Superior temporal gyrus (tissue), 1 donor: ENCODE measurements around the gene DNAJC5.
A peak's percentile ranks its signal among the peaks of the same experiment; 100 is the strongest.
"Not testable (repeated sequence)": the region's sequence is repeated elsewhere in the genome, so short reads cannot be mapped to it uniquely, and the experiment has no call there.

Source experiments
- DNase-seq: peaks from one replicate; pipeline ENCODE4 v3.0.0-alpha.2; 2016; ENCODE audit errors: extremely low spot score

Gene DNAJC5

DNA sequence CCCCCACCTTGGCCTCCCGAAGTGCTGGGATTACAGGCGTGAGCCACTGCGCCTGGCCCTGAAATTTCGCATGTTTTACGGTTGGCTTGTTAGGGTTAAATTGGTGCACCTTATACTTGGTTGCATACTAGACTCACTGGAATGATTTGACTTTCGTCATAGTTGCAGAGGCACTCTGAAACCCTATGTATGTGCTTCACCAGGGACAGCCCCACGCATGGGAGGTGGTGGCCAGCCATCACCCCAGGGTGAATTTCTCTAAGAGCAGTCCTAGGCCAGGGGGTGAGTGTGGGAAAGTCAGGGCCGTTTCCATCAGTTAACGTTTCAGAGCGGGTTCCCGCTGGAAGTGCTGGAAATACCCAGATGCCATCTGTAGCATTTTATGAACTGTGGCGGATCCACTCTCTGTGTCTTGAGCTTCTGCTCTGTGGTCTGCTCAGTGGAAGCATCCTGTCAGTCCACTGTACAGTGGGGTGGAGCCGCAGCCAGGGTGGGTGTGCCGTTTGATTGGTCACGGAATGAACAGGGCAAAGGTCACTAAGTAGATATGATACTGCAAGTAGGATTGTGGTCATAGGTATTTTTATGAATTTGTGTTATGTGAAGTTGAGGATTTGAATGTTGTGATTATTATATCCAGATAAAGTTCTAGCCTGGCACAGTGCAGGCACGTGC, 13.2 kb downstream of the DNAJC5 start:
- no peak for DNase-seq

DNA sequence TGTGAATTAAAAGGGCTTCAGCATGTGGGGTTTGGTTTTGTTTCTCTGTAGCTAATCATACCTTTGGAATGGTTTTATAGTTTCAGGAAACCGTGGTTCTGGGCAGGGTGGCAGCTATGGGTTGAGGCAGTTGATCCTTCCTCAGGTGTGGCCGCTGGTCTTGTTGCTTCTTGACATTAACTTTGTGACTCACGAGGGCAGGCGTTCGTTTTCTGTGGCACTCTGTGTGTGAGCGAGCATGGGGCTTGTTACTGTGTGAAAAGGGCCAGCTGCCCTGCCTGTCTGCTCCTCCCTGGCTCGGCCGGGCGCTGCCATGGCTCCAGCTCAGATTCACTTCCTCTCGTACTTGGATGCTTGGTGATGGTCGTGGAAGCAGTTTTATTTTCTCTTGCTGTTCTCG, 16.2 kb downstream of the DNAJC5 start:
- DNase-seq, result no peak

GRCh38 chr20:63913768-63914167, 18.8 kb downstream of the DNAJC5 start:
- DNase-seq, result no peak

- peak; percentile 49 for DNase-seq
These were observed 20.5 kb downstream of the DNAJC5 start for GRCh38 chr20:63915471-63915870.

- DNase-seq, result not testable (repeated sequence)
These were observed 21.5 kb downstream of the DNAJC5 start for GRCh38 chr20:63916371-63916939.

DNA sequence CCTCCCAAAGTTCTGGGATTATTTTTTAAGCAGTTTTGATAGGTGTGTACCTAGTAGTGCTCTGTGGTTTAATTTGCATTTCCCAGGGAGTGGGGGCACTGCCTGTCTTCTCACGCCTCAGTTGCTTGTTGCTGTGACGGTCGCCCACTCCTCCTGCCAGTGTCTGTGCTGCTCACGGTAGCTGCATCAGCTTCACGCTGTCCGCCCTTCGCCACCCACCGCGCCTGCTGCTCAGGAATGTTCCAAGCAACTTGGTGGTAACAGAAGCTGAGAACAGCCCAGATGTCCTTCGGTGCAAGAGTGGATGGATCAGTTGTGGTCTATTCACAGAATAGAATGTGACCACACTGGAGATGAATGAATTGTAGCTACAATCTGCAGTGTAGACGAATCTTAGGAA, 22.9 kb downstream of the DNAJC5 start:
- peak; percentile 68 for DNase-seq

DNA sequence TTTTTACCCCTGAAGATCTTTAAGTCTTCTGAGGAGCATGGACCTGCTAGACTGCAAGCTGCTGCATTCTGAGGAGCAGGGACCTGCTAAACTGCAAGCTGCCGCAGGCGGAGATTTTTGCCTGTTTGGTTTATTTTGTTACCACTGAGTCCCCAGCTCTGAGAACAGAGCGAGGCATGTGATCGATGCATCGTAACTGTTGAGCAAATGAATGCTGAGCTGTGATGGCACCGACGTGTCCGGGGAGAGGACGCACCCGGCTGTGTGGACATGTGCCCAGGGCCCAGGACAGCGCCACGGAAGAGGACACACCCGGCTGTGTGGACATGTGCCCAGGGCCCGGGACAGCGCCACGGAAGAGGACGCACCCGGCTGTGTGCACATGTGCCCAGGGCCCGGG, 24.2 kb downstream of the DNAJC5 start:
- peak; percentile 25 for DNase-seq

- DNase-seq, result no peak
These were observed 25.3 kb downstream of the DNAJC5 start for GRCh38 chr20:63920226-63920625.

GRCh38 chr20:63923651-63924050, 28.7 kb downstream of the DNAJC5 start:
- no peak for DNase-seq

- DNase-seq, result no peak
These were observed 29.3 kb downstream of the DNAJC5 start for GRCh38 chr20:63924241-63924640.

GRCh38 chr20:63926298-63926697, 31.4 kb downstream of the DNAJC5 start:
- no peak for DNase-seq

DNA sequence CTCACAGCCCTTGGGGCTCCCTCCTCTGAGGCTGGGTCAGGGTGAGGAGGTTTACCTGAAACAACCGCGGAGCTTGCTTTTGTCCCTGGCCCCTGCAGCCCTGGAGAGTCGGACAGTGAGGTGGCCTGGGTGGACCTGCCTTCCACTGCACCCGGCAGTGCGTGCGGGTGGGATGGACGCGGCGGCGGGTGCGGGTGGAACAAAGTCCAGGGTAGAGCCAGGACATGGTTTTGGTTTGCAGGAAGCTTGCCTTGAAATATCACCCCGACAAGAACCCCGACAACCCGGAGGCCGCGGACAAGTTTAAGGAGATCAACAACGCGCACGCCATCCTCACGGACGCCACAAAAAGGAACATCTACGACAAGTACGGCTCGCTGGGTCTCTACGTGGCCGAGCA, 34.1 kb downstream of the DNAJC5 start:
- DNase-seq, result no peak

GRCh38 chr20:63929473-63929883, 34.6 kb downstream of the DNAJC5 start:
- not testable (repeated sequence) for DNase-seq

- DNase-seq, result no peak
These were observed 36.1 kb downstream of the DNAJC5 start for GRCh38 chr20:63930971-63931553.

GRCh38 chr20:63931735-63932134, 36.8 kb downstream of the DNAJC5 start:
- DNase-seq, result no peak

- no peak for DNase-seq
These were observed 37.8 kb downstream of the DNAJC5 start for GRCh38 chr20:63932606-63933160.

GRCh38 chr20:63933646-63934045, 38.7 kb downstream of the DNAJC5 start:
- DNase-seq, result no peak

- DNase-seq, result no peak
These were observed 39.5 kb downstream of the DNAJC5 start for GRCh38 chr20:63934271-63935068.

- no peak for DNase-seq
These were observed 40.5 kb downstream of the DNAJC5 start for GRCh38 chr20:63935447-63935846.

DNA sequence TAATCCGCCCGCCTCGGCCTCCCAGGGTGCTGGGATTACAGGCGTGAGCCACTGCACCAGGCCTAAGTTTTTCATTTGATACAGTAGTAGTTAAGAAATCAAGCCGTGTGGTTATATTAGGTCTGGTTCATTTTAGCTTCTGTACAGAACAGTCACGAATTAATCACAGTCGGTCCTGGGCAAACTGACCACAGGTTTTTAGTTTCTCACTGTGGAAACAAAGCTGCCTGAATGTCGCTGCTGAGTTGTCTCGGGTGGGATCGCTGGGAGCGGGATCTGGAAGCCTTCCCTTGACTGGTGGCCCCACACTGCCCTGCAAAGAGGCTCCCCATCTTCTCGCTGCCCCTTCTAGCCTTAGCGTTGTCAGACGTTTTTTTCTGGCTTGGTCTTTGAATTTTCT, 42.7 kb downstream of the DNAJC5 start:
- no peak for DNase-seq

DNA sequence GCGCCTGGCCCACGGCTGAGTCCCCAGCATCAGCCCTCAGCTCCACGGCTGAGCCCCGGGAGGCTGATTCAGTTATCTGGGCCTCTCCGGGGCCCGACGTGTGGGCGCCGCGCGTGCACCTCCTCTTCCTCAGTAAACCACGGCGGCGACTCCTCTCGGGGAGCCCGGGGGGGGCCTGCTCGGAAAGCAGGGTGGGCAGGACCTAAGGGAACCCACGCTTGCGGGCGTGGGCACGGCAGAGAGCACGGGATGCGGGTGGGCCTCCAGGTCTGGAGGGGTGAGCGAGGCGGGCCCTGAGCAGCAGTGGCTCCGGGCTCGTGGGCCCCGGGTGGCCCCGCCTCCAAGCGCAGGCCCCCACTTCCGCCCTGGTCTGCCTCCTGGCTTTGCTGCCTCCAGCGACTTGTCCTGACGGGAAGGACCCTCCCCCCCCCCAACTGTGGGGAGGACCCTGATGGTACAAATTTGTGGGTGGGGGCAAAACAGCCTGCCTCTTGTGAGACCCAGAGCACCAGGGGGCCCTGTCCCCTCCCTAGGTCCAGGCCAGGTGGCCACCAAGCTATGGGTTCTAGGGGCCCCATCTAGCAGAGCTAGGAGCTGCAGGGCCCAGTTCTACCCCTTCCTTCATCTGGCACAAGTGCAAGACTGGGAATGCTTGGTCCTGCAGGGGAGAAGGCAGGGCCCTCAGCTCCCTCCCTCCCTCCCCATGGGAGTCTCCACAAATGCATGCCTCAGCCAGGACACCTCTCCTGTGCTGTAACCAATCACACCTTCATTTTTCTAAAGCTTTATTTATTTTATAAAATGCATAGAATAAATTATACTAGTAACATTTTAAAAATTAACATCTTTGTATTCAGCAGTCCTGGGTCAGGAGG, 44.4 kb downstream of the DNAJC5 start:
- DNase-seq, result no peak
